Measurements from ENCODE around the gene HOXB6. TPM values are rescaled to one million over a fixed set of nuclear protein-coding genes. Genes with fewer than 3 reads are reported as not detected.

The HOXB6 gene
- total RNA-seq, 1 experiment from 2014 or later, result 64.8 TPM

DNA sequence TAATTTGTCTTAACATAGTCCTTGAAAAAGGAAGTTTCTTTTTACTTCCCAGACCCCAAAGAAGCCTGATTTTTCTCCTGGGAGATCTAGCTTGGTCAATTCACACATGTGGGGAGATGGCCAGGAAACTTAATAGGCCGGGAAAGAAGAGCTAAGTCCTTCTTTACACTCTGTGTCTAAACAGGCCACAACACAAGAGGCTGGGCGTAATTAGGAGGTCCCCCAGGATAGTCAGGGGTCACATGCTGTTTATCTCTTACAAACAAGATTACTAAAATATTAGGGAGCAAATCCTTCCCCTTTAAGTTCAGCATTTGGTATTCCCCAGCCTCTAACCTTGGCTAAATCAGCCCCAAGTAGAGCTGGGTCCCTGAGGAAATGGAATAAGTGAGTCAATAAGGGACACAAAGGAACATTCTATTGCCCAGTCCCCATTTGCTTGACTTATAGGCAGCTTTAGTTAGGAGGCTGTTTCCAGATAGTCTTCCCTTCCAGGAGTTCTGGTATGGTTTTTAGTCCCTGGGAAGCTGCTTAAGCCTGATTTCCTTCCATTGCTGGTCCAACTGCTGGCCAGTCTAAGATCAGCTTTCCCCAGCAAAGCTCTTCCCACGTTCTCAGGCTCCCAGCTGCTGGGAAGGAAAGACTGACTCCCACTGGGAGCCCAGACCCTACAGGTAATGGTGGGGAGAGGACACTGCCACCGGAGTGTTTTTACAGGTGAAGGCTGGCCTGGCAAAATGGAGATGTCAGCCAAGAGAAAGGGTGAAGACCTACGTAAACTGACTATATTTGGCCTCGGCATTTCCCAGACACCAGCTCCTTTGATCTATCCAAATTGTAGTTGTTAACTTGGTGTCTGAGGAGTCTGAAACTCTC lies 35.4 kb upstream of the HOXB6 start:
- Histone ChIP-seq H3K9me2 (ENCODE audit: insufficient read depth) (no peaks in the 10 kb centered on the region), H3K27ac (ENCODE audit: low read depth, low read length) (no peak overlapping the region), H3K4me1 (ENCODE audit: control insufficient read depth in 1 of 2, insufficient read depth in 2 of 2, low read length in 2 of 2) (peaks cover 13 to 36% of the 10 kb centered on the region in 2 experiments; a peak in 3 of 4 replicates), H3K79me2 (ENCODE audit: insufficient read depth, low read length) (peaks cover 98% of the 10 kb centered on the region), H3K4me2 (ENCODE audit: low read length) (no peak overlapping the region), H3K9me3 (ENCODE audit: control insufficient read depth in 1 of 2, insufficient read depth in 1 of 2, low read depth in 1 of 2, low read length in 2 of 2) (no peaks in the 10 kb centered on the region), H3K27me3 (ENCODE audit: insufficient read depth, low read length) (no peaks in the 10 kb centered on the region), H4K20me1 (ENCODE audit: insufficient read depth) (no peaks in the 10 kb centered on the region), H3K4me3 (replicated peaks in 1 of 2; ENCODE audit: low read depth in 1 of 2, low read length in 2 of 2) (no peak overlapping the region), H3K36me3 (ENCODE audit: control insufficient read depth in 1 of 2, insufficient read depth in 2 of 2, low read length in 2 of 2) (peaks cover 10 to 32% of the 10 kb centered on the region in 2 experiments; a peak in 3 of 4 replicates), H3K9ac (ENCODE audit: low read length) (no peak overlapping the region), H2AFZ (ENCODE audit: low read depth, low read length, poor library complexity, severe bottlenecking) (no peak overlapping the region)
- TF ChIP-seq ZNF274 (IDR thresholded peaks at IDR 0.05; ENCODE audit: low read depth, low read length) (no peak), YY1 (IDR thresholded peaks at IDR 0.05; ENCODE audit: extremely low read depth, insufficient replicate concordance, low read depth, low read length) (no peak), RAD21 (IDR thresholded peaks at IDR 0.05; ENCODE audit: low read depth) (no peak)
- no TSS peak for BruUV-seq (replicated peaks)
- RAD21 ChIA-PET (ENCODE audit: low non-redundant PET in 1 of 2, low total read pairs in 2 of 2, uncharacterized antibody in 2 of 2, unreplicated experiment in 2 of 2), result no interaction called here
- CTCF ChIA-PET, result interaction anchor here (0.9 to 2.7 kb wide), 2 partner anchors 9 to 239 kb away, joined by 3 to 7 read pairs; no protein-coding TSS in a partner anchor
- POLR2A ChIA-PET, result interaction anchor here (0.8 to 1.3 kb wide), 2 partner anchors 11 to 14 kb away, joined by 3 to 8 read pairs; partner anchors contain the start of gene HOXB9
- no peak for ATAC-seq
- intact Hi-C loops (cut with micrococcal nuclease), result no loop called here
- DNase-seq (ENCODE audit: low read depth, low spot score), result no peak

GRCh38 chr17:48639136-48639535 lies 34.4 kb upstream of the HOXB6 start:
- CTCF ChIA-PET, result interaction anchor here (2.7 kb wide), 1 partner anchor 240 kb away, joined by 7 read pairs; no protein-coding TSS in a partner anchor
- ATAC-seq, result peak; percentile 70
- Histone ChIP-seq H3K4me2 (ENCODE audit: low read length) (no peak overlapping the region), H3K4me1 (ENCODE audit: control insufficient read depth in 1 of 2, insufficient read depth in 2 of 2, low read length in 2 of 2) (peaks cover 8 to 25% of the 10 kb centered on the region in 2 experiments; a peak in 3 of 4 replicates), H3K36me3 (ENCODE audit: control insufficient read depth in 1 of 2, insufficient read depth in 2 of 2, low read length in 2 of 2) (peaks cover 14 to 37% of the 10 kb centered on the region in 2 experiments; a peak in 3 of 4 replicates), H3K9me3 (ENCODE audit: control insufficient read depth in 1 of 2, insufficient read depth in 1 of 2, low read depth in 1 of 2, low read length in 2 of 2) (no peaks in the 10 kb centered on the region), H2AFZ (ENCODE audit: low read depth, low read length, poor library complexity, severe bottlenecking) (no peak overlapping the region), H3K9me2 (ENCODE audit: insufficient read depth) (no peaks in the 10 kb centered on the region), H3K79me2 (ENCODE audit: insufficient read depth, low read length) (peaks cover 88% of the 10 kb centered on the region), H3K9ac (ENCODE audit: low read length) (no peak overlapping the region), H3K27me3 (ENCODE audit: insufficient read depth, low read length) (no peaks in the 10 kb centered on the region), H3K27ac (ENCODE audit: low read depth, low read length) (no peak overlapping the region), H4K20me1 (ENCODE audit: insufficient read depth) (no peaks in the 10 kb centered on the region), H3K4me3 (replicated peaks in 1 of 2; ENCODE audit: low read depth in 1 of 2, low read length in 2 of 2) (no peak overlapping the region)
- TF ChIP-seq ZNF274 (IDR thresholded peaks at IDR 0.05; ENCODE audit: low read depth, low read length) (no peak), ZFX (IDR thresholded peaks at IDR 0.05) (no peak), FOSL1 (IDR thresholded peaks at IDR 0.05; ENCODE audit: low read depth) (no peak), JUND (IDR thresholded peaks at IDR 0.05) (no peak)
- TF ChIP-seq, protein P1, sequence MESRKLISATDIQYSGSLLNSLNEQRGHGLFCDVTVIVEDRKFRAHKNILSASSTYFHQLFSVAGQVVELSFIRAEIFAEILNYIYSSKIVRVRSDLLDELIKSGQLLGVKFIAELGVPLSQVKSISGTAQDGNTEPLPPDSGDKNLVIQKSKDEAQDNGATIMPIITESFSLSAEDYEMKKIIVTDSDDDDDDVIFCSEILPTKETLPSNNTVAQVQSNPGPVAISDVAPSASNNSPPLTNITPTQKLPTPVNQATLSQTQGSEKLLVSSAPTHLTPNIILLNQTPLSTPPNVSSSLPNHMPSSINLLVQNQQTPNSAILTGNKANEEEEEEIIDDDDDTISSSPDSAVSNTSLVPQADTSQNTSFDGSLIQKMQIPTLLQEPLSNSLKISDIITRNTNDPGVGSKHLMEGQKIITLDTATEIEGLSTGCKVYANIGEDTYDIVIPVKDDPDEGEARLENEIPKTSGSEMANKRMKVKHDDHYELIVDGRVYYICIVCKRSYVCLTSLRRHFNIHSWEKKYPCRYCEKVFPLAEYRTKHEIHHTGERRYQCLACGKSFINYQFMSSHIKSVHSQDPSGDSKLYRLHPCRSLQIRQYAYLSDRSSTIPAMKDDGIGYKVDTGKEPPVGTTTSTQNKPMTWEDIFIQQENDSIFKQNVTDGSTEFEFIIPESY (IDR thresholded peaks at IDR 0.05; ENCODE audit: extremely low read depth, insufficient replicate concordance, low read length), result no peak
- BruUV-seq (replicated peaks), result no TSS peak
- RAD21 ChIA-PET (ENCODE audit: low non-redundant PET in 1 of 2, low total read pairs in 2 of 2, uncharacterized antibody in 2 of 2, unreplicated experiment in 2 of 2), result no interaction called here
- POLR2A ChIA-PET, result no interaction called here
- intact Hi-C loops (cut with micrococcal nuclease), result no loop called here
- DNase-seq (ENCODE audit: low read depth, low spot score), result no peak
